Hematopoietic multipotent progenitor cell treated with erythropoietin and hydrocortisone succinate and interleukin-3 and kit ligand, for 17 days (in vitro differentiated cells): ENCODE results near the gene ZNF608.

Source experiments
- DNase-seq: peaks from one replicate; pipeline ENCODE4 v3.0.0-alpha.2; 2015; ENCODE audit warnings: low spot score

ZNF608 gene

GRCh38 chr5:124736805-124737188, 9.6 kb downstream of the ZNF608 start:
- no peak for DNase-seq

GRCh38 chr5:124736082-124736804, 10.2 kb downstream of the ZNF608 start:
- DNase-seq: no peak

GRCh38 chr5:124735169-124735858, 11.1 kb downstream of the ZNF608 start:
- no peak for DNase-seq

- no peak for DNase-seq
These were observed 11.8 kb downstream of the ZNF608 start for GRCh38 chr5:124734574-124735168.

- DNase-seq: no peak
These were observed 13.1 kb downstream of the ZNF608 start for GRCh38 chr5:124733329-124733650.

- no peak for DNase-seq
These were observed 13.8 kb downstream of the ZNF608 start for GRCh38 chr5:124732428-124733328.

GRCh38 chr5:124730381-124730780, 16.1 kb downstream of the ZNF608 start:
- no peak for DNase-seq

- no peak for DNase-seq
These were observed 16.6 kb downstream of the ZNF608 start for GRCh38 chr5:124729720-124730359.

GRCh38 chr5:124728968-124729332, 17.5 kb downstream of the ZNF608 start:
- DNase-seq: no peak

GRCh38 chr5:124728331-124728967, 18.0 kb downstream of the ZNF608 start:
- no peak for DNase-seq

- DNase-seq: no peak
These were observed 19.6 kb downstream of the ZNF608 start for GRCh38 chr5:124726631-124727362.

- DNase-seq: no peak
These were observed 20.7 kb downstream of the ZNF608 start for GRCh38 chr5:124725622-124726258.

GRCh38 chr5:124725040-124725434, 21.4 kb downstream of the ZNF608 start:
- DNase-seq: no peak

- DNase-seq: no peak
These were observed 21.9 kb downstream of the ZNF608 start for GRCh38 chr5:124724357-124725039.

- DNase-seq: no peak
These were observed 25.2 kb downstream of the ZNF608 start for GRCh38 chr5:124721229-124721735.

GRCh38 chr5:124720593-124720992, 25.8 kb downstream of the ZNF608 start:
- no peak for DNase-seq

- no peak for DNase-seq
These were observed 27.1 kb downstream of the ZNF608 start for GRCh38 chr5:124719113-124719967.

- DNase-seq: no peak
These were observed 28.1 kb downstream of the ZNF608 start for GRCh38 chr5:124718380-124718789.
